NCI-H345 (cell line): ENCODE results near the gene IMMP2L.
"Not testable (repeated sequence)": the region's sequence is repeated elsewhere in the genome, so short reads cannot be mapped to it uniquely, and the experiment has no call there.

Experiments used
- DNase-seq: peaks from one replicate; lab custom pipeline; 2025; lab: John Stamatoyannopoulos, UW

Gene IMMP2L

GRCh38 chr7:111333010-111333409 is 229.3 kb downstream of the IMMP2L start:
- no peak for DNase-seq

- no peak for DNase-seq
These were observed 232.1 kb downstream of the IMMP2L start for GRCh38 chr7:111330235-111330523.

GRCh38 chr7:111329367-111330234 is 232.7 kb downstream of the IMMP2L start:
- no peak for DNase-seq

GRCh38 chr7:111328487-111328886 is 233.8 kb downstream of the IMMP2L start:
- no peak for DNase-seq

- no peak for DNase-seq
These were observed 237.5 kb downstream of the IMMP2L start for GRCh38 chr7:111324776-111325175.

- DNase-seq = no peak
These were observed 238.1 kb downstream of the IMMP2L start for GRCh38 chr7:111324228-111324627.

GRCh38 chr7:111323670-111324069 is 238.6 kb downstream of the IMMP2L start:
- DNase-seq = not testable (repeated sequence)

GRCh38 chr7:111320133-111320532 is 242.2 kb downstream of the IMMP2L start:
- DNase-seq = no peak

GRCh38 chr7:111312966-111313365 is 249.3 kb downstream of the IMMP2L start:
- no peak for DNase-seq

GRCh38 chr7:111308691-111309090 is 253.6 kb downstream of the IMMP2L start:
- DNase-seq = no peak

GRCh38 chr7:111301891-111302290 is 260.4 kb downstream of the IMMP2L start:
- DNase-seq = no peak

GRCh38 chr7:111294494-111294893 is 267.8 kb downstream of the IMMP2L start:
- no peak for DNase-seq

- no peak for DNase-seq
These were observed 270.2 kb downstream of the IMMP2L start for GRCh38 chr7:111292026-111292470.

- no peak for DNase-seq
These were observed 271.3 kb downstream of the IMMP2L start for GRCh38 chr7:111290982-111291381.

GRCh38 chr7:111290419-111290818 is 271.9 kb downstream of the IMMP2L start:
- DNase-seq = no peak

GRCh38 chr7:111288441-111288840 is 273.9 kb downstream of the IMMP2L start:
- not testable (repeated sequence) for DNase-seq

GRCh38 chr7:111282626-111283025 is 279.7 kb downstream of the IMMP2L start:
- no peak for DNase-seq

- DNase-seq = no peak
These were observed 287.4 kb downstream of the IMMP2L start for GRCh38 chr7:111274857-111275256.

- DNase-seq = no peak
These were observed 290.2 kb downstream of the IMMP2L start for GRCh38 chr7:111272092-111272491.

- DNase-seq = not testable (repeated sequence)
These were observed 291.5 kb downstream of the IMMP2L start for GRCh38 chr7:111270794-111271193.

GRCh38 chr7:111268941-111269340 is 293.4 kb downstream of the IMMP2L start:
- no peak for DNase-seq

GRCh38 chr7:111266613-111267012 is 295.7 kb downstream of the IMMP2L start:
- DNase-seq = no peak

GRCh38 chr7:111265394-111265793 is 296.9 kb downstream of the IMMP2L start:
- DNase-seq = no peak

GRCh38 chr7:111264981-111265380 is 297.3 kb downstream of the IMMP2L start:
- DNase-seq = no peak
